CD4-positive, alpha-beta T cell treated with Interleukin-10 for 1 hour (primary cell): Measurements from ENCODE around the gene TCF7.
A peak's percentile ranks its signal among the peaks of the same experiment; 100 is the strongest.
"Not testable (repeated sequence)": the region's sequence is repeated elsewhere in the genome, so short reads cannot be mapped to it uniquely, and the experiment has no call there.

Experiments used
- DNase-seq: peaks from one replicate; pipeline ENCODE4 v3.0.0-alpha.2; 2020

The TCF7 gene

GRCh38 chr5:134145779-134146581 lies 31.5 kb downstream of the TCF7 start:
- DNase-seq: peak; percentile 85

GRCh38 chr5:134146651-134147518 lies 32.4 kb downstream of the TCF7 start:
- no peak for DNase-seq

GRCh38 chr5:134148316-134148715 lies 33.8 kb downstream of the TCF7 start:
- DNase-seq: no peak

- DNase-seq: no peak
Measured at GRCh38 chr5:134148986-134149539, 34.6 kb downstream of the TCF7 start.

GRCh38 chr5:134149571-134150303 lies 35.3 kb downstream of the TCF7 start:
- no peak for DNase-seq

- DNase-seq: no peak
Measured at GRCh38 chr5:134151723-134152122, 37.2 kb downstream of the TCF7 start.

GRCh38 chr5:134152173-134152832 lies 37.8 kb downstream of the TCF7 start:
- not testable (repeated sequence) for DNase-seq

GRCh38 chr5:134153241-134153640 lies 38.8 kb downstream of the TCF7 start:
- no peak for DNase-seq

- no peak for DNase-seq
Measured at GRCh38 chr5:134153657-134154056, 39.2 kb downstream of the TCF7 start.

- DNase-seq: no peak
Measured at GRCh38 chr5:134161513-134162395, 47.3 kb downstream of the TCF7 start.

GRCh38 chr5:134162592-134162991 lies 48.1 kb downstream of the TCF7 start:
- no peak for DNase-seq

GRCh38 chr5:134171972-134172371 lies 57.5 kb downstream of the TCF7 start:
- no peak for DNase-seq

GRCh38 chr5:134174841-134175839 lies 60.7 kb downstream of the TCF7 start:
- DNase-seq: no peak

- DNase-seq: no peak
Measured at GRCh38 chr5:134175921-134176510, 61.5 kb downstream of the TCF7 start.

GRCh38 chr5:134176511-134177368 lies 62.3 kb downstream of the TCF7 start, which contains the start of gene SKP1:
TSS of gene SKP1 (minus strand) at chr5:134176950. CDS start at chr5:134174022, 2,928 bp downstream.
- DNase-seq: peak; percentile 89

- no peak for DNase-seq
Measured at GRCh38 chr5:134177369-134178095, 63.1 kb downstream of the TCF7 start.

GRCh38 chr5:134178096-134178419 lies 63.6 kb downstream of the TCF7 start:
- no peak for DNase-seq

- no peak for DNase-seq
Measured at GRCh38 chr5:134183481-134183880, 69.0 kb downstream of the TCF7 start.
